Caco-2 (cell line): ENCODE data around the gene TAPBP. TPM values are rescaled to one million over a fixed set of nuclear protein-coding genes. Genes with fewer than 3 reads are reported as not detected.

Experiments used
- microRNA-seq: library from miRNA; unstranded; fragments of <30 nt; microRNA quantifications from one replicate; pipeline ENCODE4 v1.2.0, GENCODE V29; 2022
- total RNA-seq: library from RNA; stranded (reverse); gene quantifications from 2 replicates; pipeline ENCODE4 v1.2.3, GENCODE V29; 2022

TAPBP gene
- total RNA-seq, 1 experiment from 2014 or later: 36.7 TPM

Small RNA genes lying within 50 kb of the gene (microRNA-seq; reads per million reads assigned to microRNA genes)
- gene MIR6834 (not detected), gene MIR6873 (not detected)

Other genes starting within 250 kb of the TAPBP start
- gene HLA-DPA1, start 240.4 kb downstream of the TAPBP start, total RNA-seq: not detected in 2 replicates
- not detected in 2 replicates for gene HLA-DPB1, start 238.1 kb downstream of the TAPBP start, total RNA-seq
- gene COL11A2, start 121.6 kb downstream of the TAPBP start, total RNA-seq: 1.3 and 1.5 TPM in 2 replicates
- gene RXRB, start 113.4 kb downstream of the TAPBP start, total RNA-seq: 29.5 and 30.4 TPM in 2 replicates
- 140 and 141 TPM in 2 replicates for gene SLC39A7, start 113.2 kb downstream of the TAPBP start, total RNA-seq
- gene HSD17B8, start 109.4 kb downstream of the TAPBP start, total RNA-seq: 10.0 and 12.5 TPM in 2 replicates
- 31.3 and 32.0 TPM in 2 replicates for gene RING1, start 105.6 kb downstream of the TAPBP start, total RNA-seq
- 55.1 and 55.6 TPM in 2 replicates for gene VPS52, start 42.2 kb downstream of the TAPBP start, total RNA-seq
- gene RPS18, start 42.0 kb downstream of the TAPBP start, total RNA-seq: 2,340 and 2,366 TPM in 2 replicates
- gene B3GALT4, start 37.0 kb downstream of the TAPBP start, total RNA-seq: 0.34 and 0.67 TPM in 2 replicates
- gene WDR46, start 24.8 kb downstream of the TAPBP start, total RNA-seq: 58.2 and 62.2 TPM in 2 replicates
- 65.9 and 81.8 TPM in 2 replicates for gene PFDN6, start 24.5 kb downstream of the TAPBP start, total RNA-seq
- gene RGL2, start 15.1 kb downstream of the TAPBP start, total RNA-seq: 70.7 and 71.3 TPM in 2 replicates
- 11.5 and 12.6 TPM in 2 replicates for gene ZBTB22, start 3.7 kb upstream of the TAPBP start, total RNA-seq
- 46.1 and 48.2 TPM in 2 replicates for gene DAXX, start 8.9 kb upstream of the TAPBP start, total RNA-seq
- gene KIFC1, start 77.7 kb upstream of the TAPBP start, total RNA-seq: 65.3 and 65.4 TPM in 2 replicates
- 23.6 and 26.4 TPM in 2 replicates for gene PHF1, start 96.9 kb upstream of the TAPBP start, total RNA-seq
- 166 and 177 TPM in 2 replicates for gene CUTA, start 104.0 kb upstream of the TAPBP start, total RNA-seq
- gene SYNGAP1, start 106.0 kb upstream of the TAPBP start, total RNA-seq: 17.1 and 18.3 TPM in 2 replicates
- gene ZBTB9, start 140.5 kb upstream of the TAPBP start, total RNA-seq: 11.4 and 12.5 TPM in 2 replicates